ENCODE data around the gene GUCA2A. TPM values are rescaled to one million over a fixed set of nuclear protein-coding genes. Genes with fewer than 3 reads are reported as not detected.

GUCA2A gene
- total RNA-seq, 1 donor from 2014 or later, result not detected

DNA sequence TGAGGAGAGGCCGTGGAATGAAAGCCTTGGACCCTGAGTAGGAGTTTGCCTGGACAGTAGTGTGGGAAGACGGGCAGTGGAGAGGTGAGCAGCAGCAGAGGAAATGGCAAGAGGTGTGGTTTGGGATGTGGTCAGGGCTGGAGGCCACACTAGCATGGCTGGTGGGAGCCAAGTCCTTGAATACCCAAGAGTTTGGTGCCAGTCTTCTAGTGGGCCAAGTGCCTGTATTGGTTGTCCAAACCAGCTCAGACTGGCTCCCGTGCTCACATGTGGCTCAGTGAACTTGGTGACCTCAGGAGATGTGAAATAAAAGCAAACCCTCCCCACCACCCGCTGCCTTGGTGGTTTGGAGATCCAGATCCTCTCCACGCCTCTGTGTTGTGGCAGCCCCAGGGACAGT lies 2.4 kb downstream of the GUCA2A start:
- TF ChIP-seq, protein P1, sequence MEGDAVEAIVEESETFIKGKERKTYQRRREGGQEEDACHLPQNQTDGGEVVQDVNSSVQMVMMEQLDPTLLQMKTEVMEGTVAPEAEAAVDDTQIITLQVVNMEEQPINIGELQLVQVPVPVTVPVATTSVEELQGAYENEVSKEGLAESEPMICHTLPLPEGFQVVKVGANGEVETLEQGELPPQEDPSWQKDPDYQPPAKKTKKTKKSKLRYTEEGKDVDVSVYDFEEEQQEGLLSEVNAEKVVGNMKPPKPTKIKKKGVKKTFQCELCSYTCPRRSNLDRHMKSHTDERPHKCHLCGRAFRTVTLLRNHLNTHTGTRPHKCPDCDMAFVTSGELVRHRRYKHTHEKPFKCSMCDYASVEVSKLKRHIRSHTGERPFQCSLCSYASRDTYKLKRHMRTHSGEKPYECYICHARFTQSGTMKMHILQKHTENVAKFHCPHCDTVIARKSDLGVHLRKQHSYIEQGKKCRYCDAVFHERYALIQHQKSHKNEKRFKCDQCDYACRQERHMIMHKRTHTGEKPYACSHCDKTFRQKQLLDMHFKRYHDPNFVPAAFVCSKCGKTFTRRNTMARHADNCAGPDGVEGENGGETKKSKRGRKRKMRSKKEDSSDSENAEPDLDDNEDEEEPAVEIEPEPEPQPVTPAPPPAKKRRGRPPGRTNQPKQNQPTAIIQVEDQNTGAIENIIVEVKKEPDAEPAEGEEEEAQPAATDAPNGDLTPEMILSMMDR (IDR thresholded peaks at IDR 0.05; ENCODE audit: insufficient read depth, low read depth, low read length), result no peak
- no peak for TF ChIP-seq EZH2 (IDR thresholded peaks at IDR 0.05; ENCODE audit: insufficient read depth, low read length)
- Mint-ChIP-seq H3K36me3 (ENCODE audit: low read depth, unreplicated experiment) (no peaks in the 10 kb centered on the region), H3K27me3 (ENCODE audit: low read depth, unreplicated experiment) (peaks cover 10% of the 10 kb centered on the region), H3K9me3 (ENCODE audit: unreplicated experiment) (peaks cover 14% of the 10 kb centered on the region), H3K27ac (ENCODE audit: unreplicated experiment) (no peak overlapping the region), H3K4me3 (ENCODE audit: unreplicated experiment) (no peak overlapping the region), H3K4me1 (ENCODE audit: low read depth, unreplicated experiment) (peaks cover 14% of the 10 kb centered on the region)
- Histone ChIP-seq H3K79me2 (ENCODE audit: insufficient read depth, low read length) (no peaks in the 10 kb centered on the region), H3K36me3 (ENCODE audit: insufficient read depth, low read length) (no peaks in the 10 kb centered on the region), H2AFZ (ENCODE audit: low read depth, low read length) (no peak overlapping the region), H3K4me3 (ENCODE audit: insufficient read depth, low read depth, low read length) (no peak overlapping the region), H3K9me3 (ENCODE audit: insufficient read depth, low read depth, low read length) (peaks cover 4% of the 10 kb centered on the region), H3K27me3 (ENCODE audit: insufficient read depth, low read length) (no peaks in the 10 kb centered on the region), H4K20me1 (ENCODE audit: insufficient read depth, low read length) (no peaks in the 10 kb centered on the region), H3K4me2 (ENCODE audit: low read length) (no peak overlapping the region), H3K27ac (ENCODE audit: low read depth, low read length) (no peak overlapping the region), H3K4me1 (ENCODE audit: insufficient read depth, low read length) (peaks cover 5% of the 10 kb centered on the region), H3K9ac (ENCODE audit: low read length) (no peak overlapping the region)
- no peak for DNase-seq (ENCODE audit: low read depth)
- FAIRE-seq, result no peak

DNA sequence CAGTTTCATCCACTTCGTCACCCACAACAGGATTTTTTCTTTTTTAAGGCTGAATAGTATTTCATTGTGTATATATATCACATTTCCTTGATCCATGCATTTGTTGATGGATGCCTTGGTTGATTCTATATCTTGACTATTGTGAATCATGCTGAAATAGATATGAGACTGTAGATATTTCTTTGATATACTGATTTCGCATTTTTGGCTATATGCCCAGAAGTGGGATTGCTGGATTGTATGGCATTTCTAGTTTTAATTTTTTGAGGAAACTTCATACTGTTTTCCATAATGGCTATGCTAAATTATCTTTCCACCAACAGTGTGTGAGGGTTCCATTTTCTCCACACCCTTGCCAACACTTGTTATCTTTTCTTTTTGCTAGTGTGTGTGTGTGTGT lies 6.4 kb downstream of the GUCA2A start:
- Histone ChIP-seq H3K4me3 (ENCODE audit: insufficient read depth, low read depth, low read length) (no peak overlapping the region), H3K9me3 (ENCODE audit: insufficient read depth, low read depth, low read length) (peaks cover 4% of the 10 kb centered on the region), H2AFZ (ENCODE audit: low read depth, low read length) (no peak overlapping the region), H3K36me3 (ENCODE audit: insufficient read depth, low read length) (no peaks in the 10 kb centered on the region), H3K79me2 (ENCODE audit: insufficient read depth, low read length) (no peaks in the 10 kb centered on the region), H3K27ac (ENCODE audit: low read depth, low read length) (no peak overlapping the region), H3K27me3 (ENCODE audit: insufficient read depth, low read length) (no peaks in the 10 kb centered on the region), H3K4me2 (ENCODE audit: low read length) (no peak overlapping the region), H4K20me1 (ENCODE audit: insufficient read depth, low read length) (no peaks in the 10 kb centered on the region), H3K9ac (ENCODE audit: low read length) (no peak overlapping the region), H3K4me1 (ENCODE audit: insufficient read depth, low read length) (no peaks in the 10 kb centered on the region)
- Mint-ChIP-seq H3K36me3 (ENCODE audit: low read depth, unreplicated experiment) (no peaks in the 10 kb centered on the region), H3K27me3 (ENCODE audit: low read depth, unreplicated experiment) (peaks cover 30% of the 10 kb centered on the region), H3K27ac (ENCODE audit: unreplicated experiment) (no peak overlapping the region), H3K4me1 (ENCODE audit: low read depth, unreplicated experiment) (peaks cover 4% of the 10 kb centered on the region), H3K9me3 (ENCODE audit: unreplicated experiment) (peaks cover 14% of the 10 kb centered on the region), H3K4me3 (ENCODE audit: unreplicated experiment) (no peak overlapping the region)
- FAIRE-seq, result no peak
- DNase-seq (ENCODE audit: low read depth), result no peak
- TF ChIP-seq, protein P1 (IDR thresholded peaks at IDR 0.05; ENCODE audit: insufficient read depth, low read depth, low read length), result no peak
- no peak for TF ChIP-seq EZH2 (IDR thresholded peaks at IDR 0.05; ENCODE audit: insufficient read depth, low read length)

DNA sequence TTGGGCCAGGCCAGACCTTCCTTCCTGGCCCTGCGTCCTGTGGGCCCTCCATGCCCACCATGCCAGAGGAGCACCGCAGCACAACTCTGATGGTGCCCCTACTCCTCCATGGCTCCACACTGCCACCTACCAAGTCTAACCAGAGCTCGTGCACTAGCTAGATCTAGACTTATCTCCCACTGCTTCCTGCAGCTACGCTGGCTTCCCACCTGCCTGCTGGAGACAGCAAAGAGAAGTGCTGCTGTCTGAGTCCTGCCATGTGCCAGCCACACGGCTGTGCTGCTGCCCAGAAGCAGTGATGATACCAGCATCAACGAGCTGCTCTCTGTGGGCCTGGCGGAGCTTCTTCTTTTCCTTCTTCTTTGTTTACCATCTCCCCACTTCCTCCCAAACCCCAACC lies 6.9 kb downstream of the GUCA2A start:
- Mint-ChIP-seq H3K4me1 (ENCODE audit: low read depth, unreplicated experiment) (peaks cover 4% of the 10 kb centered on the region), H3K9me3 (ENCODE audit: unreplicated experiment) (peaks cover 14% of the 10 kb centered on the region), H3K4me3 (ENCODE audit: unreplicated experiment) (no peak overlapping the region), H3K36me3 (ENCODE audit: low read depth, unreplicated experiment) (no peaks in the 10 kb centered on the region), H3K27ac (ENCODE audit: unreplicated experiment) (no peak overlapping the region), H3K27me3 (ENCODE audit: low read depth, unreplicated experiment) (peaks cover 31% of the 10 kb centered on the region)
- no peak overlapping the region for H3K27ac ChIP-seq (ENCODE audit: low read depth, low read length)
- no peak overlapping the region for H3K4me2 ChIP-seq (ENCODE audit: low read length)
- no peak overlapping the region for H2AFZ ChIP-seq (ENCODE audit: low read depth, low read length)
- peaks cover 4% of the 10 kb centered on the region for H3K9me3 ChIP-seq (ENCODE audit: insufficient read depth, low read depth, low read length)
- FAIRE-seq, result no peak
- no peaks in the 10 kb centered on the region for H3K4me1 ChIP-seq (ENCODE audit: insufficient read depth, low read length)
- no peaks in the 10 kb centered on the region for H3K36me3 ChIP-seq (ENCODE audit: insufficient read depth, low read length)
- H3K79me2 ChIP-seq (ENCODE audit: insufficient read depth, low read length), result no peaks in the 10 kb centered on the region
- no peak overlapping the region for H3K9ac ChIP-seq (ENCODE audit: low read length)
- no peaks in the 10 kb centered on the region for H3K27me3 ChIP-seq (ENCODE audit: insufficient read depth, low read length)
- no peak overlapping the region for H3K4me3 ChIP-seq (ENCODE audit: insufficient read depth, low read depth, low read length)
- no peak for DNase-seq (ENCODE audit: low read depth)
- no peak for TF ChIP-seq EZH2 (IDR thresholded peaks at IDR 0.05; ENCODE audit: insufficient read depth, low read length)
- TF ChIP-seq, protein P1 (IDR thresholded peaks at IDR 0.05; ENCODE audit: insufficient read depth, low read depth, low read length), result no peak
- H4K20me1 ChIP-seq (ENCODE audit: insufficient read depth, low read length), result no peaks in the 10 kb centered on the region

All from astrocyte (in vitro differentiated cells and primary cell).